ENCODE results near the gene MT1F.
"Not testable (repeated sequence)": the region's sequence is repeated elsewhere in the genome, so short reads cannot be mapped to it uniquely, and the experiment has no call there.

Gene MT1F

DNA sequence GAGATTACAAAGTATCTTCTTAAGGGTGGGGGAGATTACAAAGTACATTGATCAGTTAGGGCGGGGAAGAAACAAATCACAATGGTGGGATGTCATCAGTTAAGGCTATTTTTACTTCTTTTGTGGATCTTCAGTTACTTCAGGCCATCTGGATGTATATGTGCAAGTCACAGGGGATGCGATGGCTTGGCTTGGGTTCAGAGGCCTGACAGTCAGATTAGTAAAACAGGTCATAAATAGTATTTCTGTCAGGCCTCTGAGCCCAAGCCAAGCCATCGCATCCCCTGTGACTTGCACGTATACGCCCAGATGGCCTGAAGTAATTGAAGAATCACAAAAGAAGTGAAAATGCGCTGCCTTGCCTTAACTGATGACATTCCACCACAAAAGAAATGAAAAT is 16.8 kb downstream of the MT1F start:
- H3K4me1 ChIP-seq (ENCODE audit: control insufficient read depth, insufficient read depth, low read length, poor library complexity, severe bottlenecking); H3K27ac ChIP-seq (ENCODE audit: low read depth, low read length, severe bottlenecking); H3K9me3 ChIP-seq (ENCODE audit: control insufficient read depth, low read length); H3K36me3 ChIP-seq (ENCODE audit: control insufficient read depth, insufficient read depth, low read length); H3K4me3 ChIP-seq (ENCODE audit: extremely low read depth, insufficient read depth, low read length, poor library complexity, severe bottlenecking): not testable (repeated sequence)
- WGBS, 2 experiments (ENCODE audit: insufficient coverage in 2 of 2): 77 to 81% methylated on average over 4 to 6 of the region's 6 CpGs

DNA sequence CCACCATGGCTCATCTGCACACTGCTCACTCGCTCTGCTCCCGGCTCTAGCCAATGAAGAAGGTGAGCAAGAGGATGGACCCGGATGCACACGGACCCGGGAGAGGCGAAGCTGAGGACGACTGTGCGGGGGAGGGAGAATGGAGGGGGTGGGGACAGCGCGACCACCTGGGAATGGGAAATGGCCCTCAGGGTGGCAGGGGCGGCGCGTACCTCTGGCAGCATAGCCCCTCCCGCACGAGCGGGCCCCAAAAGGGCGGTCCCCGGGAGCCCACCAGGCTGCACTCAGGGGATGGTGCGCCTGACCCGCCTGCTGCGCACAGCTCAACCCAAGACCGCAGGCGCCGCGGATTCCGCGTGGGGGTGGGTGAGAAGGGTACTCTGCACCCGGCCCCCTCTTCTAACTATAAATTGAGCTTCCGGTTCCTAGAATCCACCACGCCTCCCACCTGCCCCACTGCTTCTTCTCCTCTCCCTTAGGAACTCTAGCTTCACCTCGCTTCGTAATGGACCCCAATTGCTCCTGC is 18.0 kb downstream of the MT1F start:
- Histone ChIP-seq H3K4me1 (ENCODE audit: control insufficient read depth, insufficient read depth, low read length, poor library complexity, severe bottlenecking) (no peaks in the 10 kb centered on the region), H3K36me3 (ENCODE audit: control insufficient read depth, insufficient read depth, low read length) (no peaks in the 10 kb centered on the region), H3K4me3 (ENCODE audit: extremely low read depth, insufficient read depth, low read length, poor library complexity, severe bottlenecking) (peak overlapping the region; percentile 3), H3K9me3 (ENCODE audit: control insufficient read depth, low read length) (no peaks in the 10 kb centered on the region), H3K27ac (ENCODE audit: low read depth, low read length, severe bottlenecking) (no peak overlapping the region)
- WGBS, 2 experiments (ENCODE audit: insufficient coverage in 2 of 2): 17 to 19% methylated on average over 15 to 27 of the region's 32 CpGs

DNA sequence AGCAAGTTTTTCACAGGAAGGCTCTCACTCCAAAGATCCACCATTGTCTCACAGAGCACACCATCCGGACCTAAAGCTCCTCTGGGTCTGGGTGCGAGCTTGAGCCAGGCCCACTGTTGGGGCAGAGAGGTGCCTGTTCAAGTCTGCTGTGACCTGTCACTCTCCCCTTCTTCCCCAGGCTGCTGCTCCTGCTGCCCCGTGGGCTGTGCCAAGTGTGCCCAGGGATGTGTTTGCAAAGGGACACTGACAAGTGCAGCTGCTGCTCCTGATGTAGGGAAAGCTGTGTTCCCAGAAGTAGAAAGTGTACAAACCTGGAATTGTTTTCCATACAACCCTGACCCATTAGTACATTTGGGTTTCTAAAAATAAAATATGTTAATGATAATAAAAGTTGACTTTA is 19.7 kb downstream of the MT1F start:
- 90 to 100% methylated on average over 1 to 2 of the region's 3 CpGs for WGBS, 2 experiments (ENCODE audit: insufficient coverage in 2 of 2)
- no peaks in the 10 kb centered on the region for H3K4me1 ChIP-seq (ENCODE audit: control insufficient read depth, insufficient read depth, low read length, poor library complexity, severe bottlenecking)
- H3K9me3 ChIP-seq (ENCODE audit: control insufficient read depth, low read length): no peaks in the 10 kb centered on the region
- no peaks in the 10 kb centered on the region for H3K36me3 ChIP-seq (ENCODE audit: control insufficient read depth, insufficient read depth, low read length)
- no peak overlapping the region for H3K4me3 ChIP-seq (ENCODE audit: extremely low read depth, insufficient read depth, low read length, poor library complexity, severe bottlenecking)
- no peak overlapping the region for H3K27ac ChIP-seq (ENCODE audit: low read depth, low read length, severe bottlenecking)

DNA sequence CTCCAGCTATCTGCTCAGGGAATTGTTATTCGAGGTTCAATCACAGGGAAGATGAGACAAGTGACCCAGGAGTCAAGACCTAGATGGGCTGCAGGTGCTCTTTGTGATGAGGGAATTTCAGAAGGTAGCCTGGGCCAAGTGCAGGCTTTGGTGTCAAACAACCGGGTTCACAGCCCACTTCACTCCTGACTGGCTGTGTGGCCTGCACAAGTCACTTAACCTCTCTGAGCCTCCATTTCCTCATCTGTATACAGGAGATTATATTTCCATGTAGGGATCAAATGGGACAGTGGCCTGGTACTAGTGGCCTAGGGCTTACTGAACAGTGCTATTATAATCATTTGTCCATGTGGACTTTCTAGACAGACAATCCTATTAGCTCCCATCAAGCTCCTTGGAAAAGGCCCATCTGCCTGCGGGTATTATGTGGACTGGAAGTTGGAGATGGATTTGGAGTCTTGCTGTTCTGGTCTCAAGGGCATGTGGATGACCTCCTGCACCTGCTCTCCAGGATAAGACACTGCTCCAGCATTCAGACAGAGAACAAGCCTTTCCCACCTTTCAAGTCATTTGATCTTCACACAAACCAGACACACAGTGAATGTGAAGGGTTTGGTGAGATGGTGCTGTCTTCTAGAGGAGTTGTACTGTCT is 21.4 kb downstream of the MT1F start:
- Histone ChIP-seq H3K36me3 (ENCODE audit: control insufficient read depth, insufficient read depth, low read length) (no peaks in the 10 kb centered on the region), H3K9me3 (ENCODE audit: control insufficient read depth, low read length) (no peaks in the 10 kb centered on the region), H3K4me1 (ENCODE audit: control insufficient read depth, insufficient read depth, low read length, poor library complexity, severe bottlenecking) (peaks cover 4% of the 10 kb centered on the region), H3K4me3 (ENCODE audit: extremely low read depth, insufficient read depth, low read length, poor library complexity, severe bottlenecking) (no peak overlapping the region), H3K27ac (ENCODE audit: low read depth, low read length, severe bottlenecking) (no peak overlapping the region)
- 91 to 100% methylated on average over 1 of the region's 3 CpGs for WGBS, 2 experiments (ENCODE audit: insufficient coverage in 2 of 2)

DNA sequence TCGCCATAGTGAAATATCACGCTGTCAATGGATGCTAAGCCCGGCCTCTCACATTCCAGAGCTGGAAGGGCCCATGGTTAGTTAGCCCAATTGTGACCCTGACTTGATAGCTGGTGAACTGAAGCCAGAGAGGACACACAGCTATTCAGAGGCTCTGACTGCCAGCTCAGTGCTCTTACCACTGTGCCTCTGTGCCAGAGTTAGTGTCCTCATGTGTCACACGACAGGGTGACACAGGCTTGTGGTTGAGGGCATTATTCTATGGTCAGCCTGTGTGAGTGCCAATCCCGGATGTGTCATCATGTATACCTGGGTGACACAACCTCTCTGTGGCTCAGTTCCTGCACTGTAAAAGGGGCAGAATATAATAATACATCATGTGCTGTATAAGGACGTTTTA is 22.1 kb downstream of the MT1F start:
- Histone ChIP-seq H3K27ac (ENCODE audit: low read depth, low read length, severe bottlenecking) (no peak overlapping the region), H3K4me3 (ENCODE audit: extremely low read depth, insufficient read depth, low read length, poor library complexity, severe bottlenecking) (no peak overlapping the region), H3K36me3 (ENCODE audit: control insufficient read depth, insufficient read depth, low read length) (no peaks in the 10 kb centered on the region), H3K9me3 (ENCODE audit: control insufficient read depth, low read length) (no peaks in the 10 kb centered on the region), H3K4me1 (ENCODE audit: control insufficient read depth, insufficient read depth, low read length, poor library complexity, severe bottlenecking) (peaks cover 4% of the 10 kb centered on the region)
- WGBS, 2 experiments (ENCODE audit: insufficient coverage in 2 of 2): 73 to 89% methylated on average over 5 of the region's 6 CpGs

DNA sequence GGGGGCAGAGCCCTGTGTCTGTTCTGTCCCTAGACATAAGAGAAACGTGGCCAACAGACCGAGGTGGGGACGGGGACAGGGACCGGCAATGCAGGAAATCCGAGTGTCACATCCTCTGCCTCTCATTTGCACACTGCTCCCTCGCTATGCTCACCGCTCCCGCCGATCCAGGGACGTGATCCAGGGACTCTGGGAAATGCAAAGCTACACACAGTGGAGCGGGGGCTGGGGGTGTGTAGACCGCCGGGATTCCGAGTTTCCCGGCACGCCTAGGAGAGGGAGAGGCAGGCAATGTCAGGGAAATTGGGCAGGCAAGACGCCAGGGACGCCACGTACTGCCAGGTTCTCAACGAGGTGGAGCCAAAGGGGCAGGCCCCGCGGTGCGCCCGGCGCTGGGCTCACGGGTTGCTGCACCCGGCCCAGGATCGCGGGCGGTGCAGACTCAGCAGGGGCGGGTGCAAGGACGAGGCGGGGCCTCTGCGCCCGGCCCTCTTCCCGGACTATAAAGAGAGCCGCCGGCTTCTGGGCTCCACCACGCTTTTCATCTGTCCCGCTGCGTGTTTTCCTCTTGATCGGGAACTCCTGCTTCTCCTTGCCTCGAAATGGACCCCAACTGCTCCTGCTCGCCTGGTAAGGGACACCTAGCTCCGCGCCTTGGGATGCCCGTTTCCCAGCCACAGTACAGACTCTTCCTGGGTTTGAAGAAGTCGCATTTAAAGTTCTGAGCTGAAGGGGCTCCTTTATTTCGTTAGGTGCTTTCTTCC is 24.4 kb downstream of the MT1F start, which contains the start of gene MT1X:
TSS of gene MT1X (plus strand) at position 532 of the 764 bp plus-strand sequence. CDS start at position 603, 71 bp downstream.
- WGBS, 2 experiments (ENCODE audit: insufficient coverage in 2 of 2): 2 to 3% methylated on average over 37 to 42 of the region's 49 CpGs
- H3K4me3 ChIP-seq (ENCODE audit: extremely low read depth, insufficient read depth, low read length, poor library complexity, severe bottlenecking): peak within 1 kb of the TSS; percentile 35
- no peaks in the 10 kb centered on the region for H3K36me3 ChIP-seq (ENCODE audit: control insufficient read depth, insufficient read depth, low read length)
- H3K9me3 ChIP-seq (ENCODE audit: control insufficient read depth, low read length): no peaks in the 10 kb centered on the region
- no peak within 1 kb of the TSS for H3K27ac ChIP-seq (ENCODE audit: low read depth, low read length, severe bottlenecking)
- peaks cover 4% of the 10 kb centered on the region for H3K4me1 ChIP-seq (ENCODE audit: control insufficient read depth, insufficient read depth, low read length, poor library complexity, severe bottlenecking)

DNA sequence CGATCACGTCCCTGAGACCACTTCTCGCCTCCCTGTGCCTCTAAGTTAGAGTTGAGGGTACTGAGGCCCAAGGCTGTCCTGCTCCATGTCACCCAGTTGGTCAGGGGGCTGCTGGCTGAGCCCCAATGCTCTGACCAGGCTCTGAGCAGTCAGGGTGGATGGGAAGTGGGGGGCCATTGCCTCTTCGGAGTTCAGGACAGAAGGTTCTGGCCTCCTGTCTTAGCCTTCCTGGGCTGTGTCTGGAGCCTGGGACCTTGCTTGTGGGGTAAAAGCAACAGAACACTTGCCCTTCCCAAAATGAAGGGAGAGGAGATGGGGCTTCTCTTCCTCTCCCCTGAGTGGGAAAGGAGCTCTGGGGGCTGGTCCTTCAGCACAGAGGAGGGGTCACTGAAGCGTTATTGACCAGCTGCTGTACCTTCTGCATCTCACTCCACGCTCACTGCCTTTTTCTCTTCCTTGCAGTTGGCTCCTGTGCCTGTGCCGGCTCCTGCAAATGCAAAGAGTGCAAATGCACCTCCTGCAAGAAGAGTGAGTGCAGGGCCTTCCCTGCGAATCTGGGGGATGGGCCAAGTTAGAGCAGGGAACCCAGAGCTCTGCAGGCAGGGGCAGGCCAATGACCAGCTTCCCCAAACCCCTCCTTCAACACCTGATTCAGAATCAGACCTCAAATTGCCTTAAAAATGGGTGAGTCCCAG is 25.1 kb downstream of the MT1F start:
- H3K9me3 ChIP-seq (ENCODE audit: control insufficient read depth, low read length): no peaks in the 10 kb centered on the region
- no peaks in the 10 kb centered on the region for H3K36me3 ChIP-seq (ENCODE audit: control insufficient read depth, insufficient read depth, low read length)
- peak overlapping the region; percentile 35 for H3K4me3 ChIP-seq (ENCODE audit: extremely low read depth, insufficient read depth, low read length, poor library complexity, severe bottlenecking)
- no peak overlapping the region for H3K27ac ChIP-seq (ENCODE audit: low read depth, low read length, severe bottlenecking)
- peaks cover 4% of the 10 kb centered on the region for H3K4me1 ChIP-seq (ENCODE audit: control insufficient read depth, insufficient read depth, low read length, poor library complexity, severe bottlenecking)
- WGBS, 2 experiments (ENCODE audit: insufficient coverage in 2 of 2): 38% methylated on average over 2 to 3 of the region's 8 CpGs

DNA sequence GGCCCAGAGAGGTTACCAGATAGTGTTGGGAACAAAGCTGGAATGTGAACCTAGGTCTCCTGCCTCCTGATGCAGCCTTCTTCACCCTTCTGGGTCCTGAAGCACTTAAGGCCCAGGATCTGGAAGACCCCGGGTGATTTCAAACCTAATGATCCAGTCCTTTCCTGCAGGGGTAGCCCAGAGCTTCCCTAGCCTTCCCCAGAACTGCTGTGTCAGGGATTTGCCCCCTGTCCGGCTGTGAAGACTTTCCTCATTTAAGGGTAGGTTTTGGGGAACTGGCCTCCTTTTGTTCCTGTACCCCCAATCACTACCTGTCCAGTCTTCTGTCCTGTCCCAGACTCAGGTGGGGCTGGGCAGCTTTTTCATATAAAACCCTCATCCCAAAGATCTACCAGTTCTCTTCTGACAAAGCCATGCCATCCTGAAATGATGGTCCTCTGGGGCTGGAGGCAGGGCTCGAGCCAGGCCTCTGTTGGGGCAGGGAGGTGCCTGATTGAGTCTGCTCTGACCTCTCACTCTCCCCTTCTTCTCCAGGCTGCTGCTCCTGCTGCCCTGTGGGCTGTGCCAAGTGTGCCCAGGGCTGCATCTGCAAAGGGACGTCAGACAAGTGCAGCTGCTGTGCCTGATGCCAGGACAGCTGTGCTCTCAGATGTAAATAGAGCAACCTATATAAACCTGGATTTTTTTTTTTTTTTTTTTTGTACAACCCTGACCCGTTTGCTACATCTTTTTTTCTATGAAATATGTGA is 25.8 kb downstream of the MT1F start:
- no peaks in the 10 kb centered on the region for H3K36me3 ChIP-seq (ENCODE audit: control insufficient read depth, insufficient read depth, low read length)
- H3K4me1 ChIP-seq (ENCODE audit: control insufficient read depth, insufficient read depth, low read length, poor library complexity, severe bottlenecking): peaks cover 4% of the 10 kb centered on the region
- 72 to 77% methylated on average over 3 of the region's 5 CpGs for WGBS, 2 experiments (ENCODE audit: insufficient coverage in 2 of 2)
- no peaks in the 10 kb centered on the region for H3K9me3 ChIP-seq (ENCODE audit: control insufficient read depth, low read length)
- no peak overlapping the region for H3K27ac ChIP-seq (ENCODE audit: low read depth, low read length, severe bottlenecking)
- H3K4me3 ChIP-seq (ENCODE audit: extremely low read depth, insufficient read depth, low read length, poor library complexity, severe bottlenecking): no peak overlapping the region

DNA sequence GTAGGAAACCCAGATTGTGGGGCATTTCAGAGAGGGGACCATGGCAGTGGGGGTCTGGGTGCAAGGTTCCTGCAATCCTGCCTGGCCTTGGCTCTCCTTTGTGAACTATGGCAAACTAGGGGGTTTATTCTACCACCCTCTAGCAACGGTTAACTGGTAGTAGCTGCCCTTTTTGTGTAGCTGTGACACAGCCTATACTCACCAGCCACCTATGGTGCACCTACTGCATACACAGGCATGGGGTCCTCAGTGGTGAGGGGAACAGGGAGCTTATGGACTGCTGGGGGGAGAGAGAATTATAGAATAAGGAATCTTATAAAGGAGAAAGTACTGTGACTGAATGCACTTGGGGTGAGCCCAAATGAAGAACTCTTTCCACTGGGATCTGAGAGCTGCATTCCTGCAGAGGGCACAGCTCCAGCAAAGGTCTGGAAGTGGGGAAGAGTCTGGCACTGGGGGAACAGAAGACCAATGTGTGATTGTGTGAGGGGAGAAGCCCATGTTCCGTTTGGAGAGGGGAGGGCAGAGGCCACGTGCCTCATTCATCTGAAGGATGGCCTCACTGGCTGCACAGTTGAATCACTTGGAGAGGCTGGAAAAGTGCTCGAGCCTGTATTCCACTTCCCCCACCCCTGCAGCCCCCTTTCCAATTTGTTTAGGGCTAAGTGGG is 26.6 kb downstream of the MT1F start:
- Histone ChIP-seq H3K36me3 (ENCODE audit: control insufficient read depth, insufficient read depth, low read length) (no peaks in the 10 kb centered on the region), H3K9me3 (ENCODE audit: control insufficient read depth, low read length) (no peaks in the 10 kb centered on the region), H3K27ac (ENCODE audit: low read depth, low read length, severe bottlenecking) (no peak overlapping the region), H3K4me3 (ENCODE audit: extremely low read depth, insufficient read depth, low read length, poor library complexity, severe bottlenecking) (no peak overlapping the region), H3K4me1 (ENCODE audit: control insufficient read depth, insufficient read depth, low read length, poor library complexity, severe bottlenecking) (peaks cover 4% of the 10 kb centered on the region)
- WGBS, 2 experiments (ENCODE audit: insufficient coverage in 2 of 2): 67 to 71% methylated on average over 1 to 2 of the region's 4 CpGs
